ENCODE measurements around the gene ATP8B3. TPM values are rescaled to one million over a fixed set of nuclear protein-coding genes. Genes with fewer than 3 reads are reported as not detected.
A peak's percentile ranks its signal among the peaks of the same experiment; 100 is the strongest.

ATP8B3 gene
- total and polyA plus RNA-seq, 2 of the 13 experiments (the other 11 are each of a cell fraction or from before 2014, with no cell fraction given), result 2.6 to 5.9 TPM

GRCh38 chr19:1848399-1849131, 36.5 kb upstream of the ATP8B3 start, which contains the start of gene REXO1 (continued):
- peak; percentile 80; the same call in 1 of the 2 replicates for TF ChIP-seq ZGPAT (CRISPR knock-in tag; IDR thresholded peaks at IDR 0.05)
- TF ChIP-seq ZNF44 (CRISPR knock-in tag; IDR thresholded peaks at IDR 0.05), result peak; percentile 33; the same call in 1 of the 2 replicates
- TF ChIP-seq ZEB1 (IDR thresholded peaks at IDR 0.05; ENCODE audit: insufficient replicate concordance, low read depth), result peak; percentile 65
- TF ChIP-seq ZNF652 (CRISPR knock-in tag; IDR thresholded peaks at IDR 0.05; ENCODE audit: borderline replicate concordance, low read depth), result no peak
- 0 out of 2 replicates have a peak, but pooled peaks have one; percentile 12 for TF ChIP-seq MXD4 (CRISPR knock-in tag; IDR thresholded peaks at IDR 0.05)
- TF ChIP-seq ZBTB2 (CRISPR knock-in tag; IDR thresholded peaks at IDR 0.05; ENCODE audit: low read depth), result peak; percentile 49; the same call in 1 of the 2 replicates
- TF ChIP-seq ZFY (CRISPR knock-in tag; IDR thresholded peaks at IDR 0.05), result peak; percentile 78
- 0 out of 2 replicates have a peak, but pooled peaks have one; percentile 56 for TF ChIP-seq ZFP82 (CRISPR knock-in tag; IDR thresholded peaks at IDR 0.05; ENCODE audit: borderline replicate concordance)
- no peak for TF ChIP-seq ZNF740 (CRISPR knock-in tag; IDR thresholded peaks at IDR 0.05)
- no peak for TF ChIP-seq ZNF691 (CRISPR knock-in tag; IDR thresholded peaks at IDR 0.05; ENCODE audit: borderline replicate concordance, low read depth)
- TF ChIP-seq THAP8 (CRISPR knock-in tag; IDR thresholded peaks at IDR 0.05; ENCODE audit: borderline replicate concordance), result 0 out of 2 replicates have a peak, but pooled peaks have one; percentile 35
- no peak for TF ChIP-seq TFE3 (CRISPR knock-in tag; IDR thresholded peaks at IDR 0.05)
- TF ChIP-seq ZNF879 (CRISPR knock-in tag; IDR thresholded peaks at IDR 0.05), result no peak
- no peak for TF ChIP-seq BATF2 (CRISPR knock-in tag; IDR thresholded peaks at IDR 0.05)
- TF ChIP-seq HOXD1 (CRISPR knock-in tag; IDR thresholded peaks at IDR 0.05), result no peak
- TF ChIP-seq ZNF704 (CRISPR knock-in tag; IDR thresholded peaks at IDR 0.05; ENCODE audit: borderline replicate concordance), result no peak
- TF ChIP-seq GATAD1 (CRISPR knock-in tag; IDR thresholded peaks at IDR 0.05), result peak; percentile 91
- peak; percentile 77 for TF ChIP-seq PHF20 (CRISPR knock-in tag; IDR thresholded peaks at IDR 0.05)
- TF ChIP-seq BORCS8-MEF2B (CRISPR knock-in tag; IDR thresholded peaks at IDR 0.05), result no peak
- no peak for TF ChIP-seq ZNF547 (CRISPR knock-in tag; IDR thresholded peaks at IDR 0.05)
- peak; percentile 62; the same call in 1 of the 2 replicates for TF ChIP-seq SIN3B (IDR thresholded peaks at IDR 0.05; ENCODE audit: low read length)
